Parathyroid adenoma (tissue), 2 donors: ENCODE data around the gene ARHGEF26.
A peak's percentile ranks its signal among the peaks of the same experiment; 100 is the strongest.

Experiments
- H2AFZ ChIP-seq: fragments of 300-600 bp; sonication (generic); one replicate; pipeline ENCODE4 v1.7.0; 2017; ENCODE audit warnings: antibody characterized with exemption, mild to moderate bottlenecking
- H3K27ac ChIP-seq: fragments of 300-600 bp; sonication (generic); one replicate; pipeline ENCODE4 v1.7.0; 2017
- H3K27me3 ChIP-seq: fragments of 300-600 bp; sonication (generic); one replicate; pipeline ENCODE4 v1.7.0; 2017; ENCODE audit warnings: low read length; ENCODE audit not compliant: control insufficient read depth, insufficient read depth
- H3K36me3 ChIP-seq: fragments of 300-600 bp; sonication (generic); one replicate; pipeline ENCODE4 v1.7.0; 2017; ENCODE audit warnings: low read length; ENCODE audit not compliant: control insufficient read depth, insufficient read depth
- H3K4me1 ChIP-seq: fragments of 300-600 bp; sonication (generic); one replicate; pipeline ENCODE4 v1.7.0; 2017; ENCODE audit warnings: control low read depth
- H3K4me2 ChIP-seq: fragments of 300-600 bp; sonication (generic); one replicate; pipeline ENCODE4 v1.7.0; 2017; ENCODE audit warnings: low read length
- H3K4me3 ChIP-seq: fragments of 300-600 bp; sonication (generic); one replicate; pipeline ENCODE4 v1.7.0; 2017; ENCODE audit warnings: low read depth, low read length
- H3K79me2 ChIP-seq: fragments of 300-600 bp; sonication (generic); one replicate; pipeline ENCODE4 v1.7.0; 2017; ENCODE audit warnings: control low read depth
- H3K9ac ChIP-seq: fragments of 300-600 bp; sonication (generic); one replicate; pipeline ENCODE4 v1.7.0; 2017; ENCODE audit warnings: mild to moderate bottlenecking
- H3K9me3 ChIP-seq: fragments of 300-600 bp; sonication (generic); one replicate; pipeline ENCODE4 v1.7.0; 2017; ENCODE audit warnings: low read length; ENCODE audit not compliant: control insufficient read depth
- CTCF ChIP-seq: fragments of 300-600 bp; sonication (generic); IDR thresholded peaks from one replicate; pipeline ENCODE4 v1.7.0; 2017; ENCODE audit warnings: antibody characterized with exemption, mild to moderate bottlenecking
- donor health status: primary hyperparathyroidism.

Gene ARHGEF26

DNA sequence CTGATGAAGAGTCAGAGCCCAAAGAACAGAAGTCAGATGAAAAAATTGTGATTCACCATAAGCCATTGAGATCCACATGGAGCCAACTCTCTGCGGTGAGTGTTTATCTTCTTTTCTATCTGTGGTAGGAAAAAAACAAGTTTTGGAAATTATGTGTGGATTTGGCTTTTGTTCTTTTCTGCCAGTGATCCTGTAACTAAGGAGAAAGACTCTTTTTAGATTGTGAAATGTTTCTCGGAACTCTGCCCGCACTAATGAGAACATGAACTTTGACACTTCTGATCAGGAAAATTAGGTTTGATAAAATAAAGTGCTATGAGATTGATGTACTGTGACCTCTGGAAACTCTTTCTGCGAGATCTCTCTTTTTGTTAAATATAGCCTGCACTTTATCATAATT is 8.4 kb downstream of the ARHGEF26 start:
- Histone ChIP-seq H3K36me3 (no peaks in the 10 kb centered on the region), H3K27ac (peak overlapping the region; percentile 40), H3K79me2 (peaks cover 8% of the 10 kb centered on the region), H3K9ac (no peak overlapping the region), H3K4me3 (peak overlapping the region; percentile 2), H2AFZ (no peak overlapping the region), H3K27me3 (no peaks in the 10 kb centered on the region), H3K9me3 (no peaks in the 10 kb centered on the region), H3K4me1 (peaks cover 14% of the 10 kb centered on the region), H3K4me2 (peak overlapping the region; percentile 40)
- TF ChIP-seq CTCF = no peak

DNA sequence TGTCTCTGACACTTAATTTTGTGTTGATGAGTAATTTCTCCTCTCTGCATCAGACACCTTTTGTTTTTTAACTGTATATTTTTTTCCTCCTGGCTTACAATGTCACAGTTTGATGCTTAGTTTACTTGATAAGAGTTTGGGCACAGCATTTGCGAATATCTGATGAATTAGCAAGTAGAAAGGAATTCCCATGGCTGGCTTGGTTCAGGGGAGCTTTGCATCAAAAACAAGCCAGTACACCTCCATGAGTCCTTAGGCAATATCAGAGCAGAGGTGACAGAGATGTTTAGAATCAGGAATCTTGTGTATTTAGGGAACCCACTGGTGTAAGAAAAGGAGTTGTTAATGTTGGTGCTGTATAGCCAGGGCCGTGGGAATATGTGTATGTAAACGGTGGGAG is 9.3 kb downstream of the ARHGEF26 start:
- Histone ChIP-seq H3K36me3 (no peaks in the 10 kb centered on the region), H3K9ac (no peak overlapping the region), H3K27ac (peak overlapping the region; percentile 15), H3K79me2 (peaks cover 8% of the 10 kb centered on the region), H3K4me1 (peaks cover 14% of the 10 kb centered on the region), H3K9me3 (no peaks in the 10 kb centered on the region), H3K4me3 (peak overlapping the region; percentile 34), H3K4me2 (peak overlapping the region; percentile 40), H2AFZ (no peak overlapping the region), H3K27me3 (no peaks in the 10 kb centered on the region)
- no peak for TF ChIP-seq CTCF

DNA sequence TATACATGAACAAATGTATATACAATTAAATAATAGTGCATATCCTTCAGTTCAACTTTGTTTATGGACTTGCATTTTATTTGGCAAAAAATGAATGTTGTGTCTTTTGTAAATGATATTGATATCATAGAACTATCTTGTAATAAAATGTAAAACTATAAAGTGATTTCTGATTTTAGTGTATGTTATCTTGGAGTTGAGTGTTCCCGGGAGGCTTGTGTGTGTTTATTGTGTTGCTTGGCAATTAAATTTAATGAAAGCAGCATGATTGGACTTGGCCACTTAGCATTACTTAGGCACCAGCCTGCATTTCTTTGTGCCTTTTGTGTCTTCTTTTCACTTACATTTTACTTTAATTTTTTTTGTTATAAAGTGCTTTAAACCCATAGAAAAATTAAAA is 10.6 kb downstream of the ARHGEF26 start:
- no peaks in the 10 kb centered on the region for H3K27me3 ChIP-seq
- no peak overlapping the region for H3K27ac ChIP-seq
- no peak overlapping the region for H2AFZ ChIP-seq
- H3K36me3 ChIP-seq = no peaks in the 10 kb centered on the region
- no peak overlapping the region for H3K4me2 ChIP-seq
- H3K9ac ChIP-seq = no peak overlapping the region
- peaks cover 8% of the 10 kb centered on the region for H3K79me2 ChIP-seq
- TF ChIP-seq CTCF = no peak
- H3K9me3 ChIP-seq = no peaks in the 10 kb centered on the region
- no peak overlapping the region for H3K4me3 ChIP-seq
- H3K4me1 ChIP-seq = peaks cover 14% of the 10 kb centered on the region

GRCh38 chr3:154132777-154133375 is 11.7 kb downstream of the ARHGEF26 start:
- TF ChIP-seq CTCF = no peak
- peak overlapping the region; percentile 31 for H3K4me2 ChIP-seq
- H3K27me3 ChIP-seq = no peaks in the 10 kb centered on the region
- no peaks in the 10 kb centered on the region for H3K9me3 ChIP-seq
- no peaks in the 10 kb centered on the region for H3K36me3 ChIP-seq
- H3K4me1 ChIP-seq = peaks cover 14% of the 10 kb centered on the region
- H3K9ac ChIP-seq = no peak overlapping the region
- H3K79me2 ChIP-seq = peaks cover 8% of the 10 kb centered on the region
- no peak overlapping the region for H3K27ac ChIP-seq
- H2AFZ ChIP-seq = no peak overlapping the region
- no peak overlapping the region for H3K4me3 ChIP-seq

- Histone ChIP-seq H3K9ac (no peak overlapping the region), H3K4me1 (peaks cover 4% of the 10 kb centered on the region), H3K9me3 (no peaks in the 10 kb centered on the region), H3K27ac (no peak overlapping the region), H3K79me2 (peaks cover 8% of the 10 kb centered on the region), H3K4me3 (no peak overlapping the region), H2AFZ (no peak overlapping the region), H3K4me2 (peak overlapping the region; percentile 10), H3K27me3 (no peaks in the 10 kb centered on the region), H3K36me3 (no peaks in the 10 kb centered on the region)
- no peak for TF ChIP-seq CTCF
Observed at GRCh38 chr3:154135511-154136173, 14.5 kb downstream of the ARHGEF26 start.
